ENCODE results near the gene IMMP2L.
"Not testable (repeated sequence)": the region's sequence is repeated elsewhere in the genome, so short reads cannot be mapped to it uniquely, and the experiment has no call there.

Gene IMMP2L

GRCh38 chr7:111470998-111471397 lies 91.3 kb downstream of the IMMP2L start:
- ATAC-seq (ENCODE audit: insufficient read depth, low read depth) (no peak), DNase-seq (no peak)
- Histone ChIP-seq H3K4me2 (ENCODE audit: insufficient read depth, low read length) (no peak overlapping the region), H3K36me3 (ENCODE audit: insufficient read depth, low read length) (no peaks in the 10 kb centered on the region), H3K9me3 (ENCODE audit: insufficient read depth, low read length, severe bottlenecking) (no peaks in the 10 kb centered on the region), H2AFZ (ENCODE audit: low read depth, low read length) (no peak overlapping the region), H3K27ac (ENCODE audit: low read length) (no peak overlapping the region), H3K9ac (ENCODE audit: low read depth, low read length) (no peak overlapping the region), H3K27me3 (ENCODE audit: insufficient read depth, low read length, poor library complexity) (no peaks in the 10 kb centered on the region), H3K4me1 (ENCODE audit: insufficient read depth, low read length) (no peaks in the 10 kb centered on the region), H4K20me1 (ENCODE audit: insufficient read depth, low read length) (no peaks in the 10 kb centered on the region), H3K79me2 (ENCODE audit: insufficient read depth, low read length) (no peaks in the 10 kb centered on the region), H3K4me3 (ENCODE audit: low read depth in 1 of 2, low read length in 2 of 2) (no peak overlapping the region)
- TF ChIP-seq, protein P1, sequence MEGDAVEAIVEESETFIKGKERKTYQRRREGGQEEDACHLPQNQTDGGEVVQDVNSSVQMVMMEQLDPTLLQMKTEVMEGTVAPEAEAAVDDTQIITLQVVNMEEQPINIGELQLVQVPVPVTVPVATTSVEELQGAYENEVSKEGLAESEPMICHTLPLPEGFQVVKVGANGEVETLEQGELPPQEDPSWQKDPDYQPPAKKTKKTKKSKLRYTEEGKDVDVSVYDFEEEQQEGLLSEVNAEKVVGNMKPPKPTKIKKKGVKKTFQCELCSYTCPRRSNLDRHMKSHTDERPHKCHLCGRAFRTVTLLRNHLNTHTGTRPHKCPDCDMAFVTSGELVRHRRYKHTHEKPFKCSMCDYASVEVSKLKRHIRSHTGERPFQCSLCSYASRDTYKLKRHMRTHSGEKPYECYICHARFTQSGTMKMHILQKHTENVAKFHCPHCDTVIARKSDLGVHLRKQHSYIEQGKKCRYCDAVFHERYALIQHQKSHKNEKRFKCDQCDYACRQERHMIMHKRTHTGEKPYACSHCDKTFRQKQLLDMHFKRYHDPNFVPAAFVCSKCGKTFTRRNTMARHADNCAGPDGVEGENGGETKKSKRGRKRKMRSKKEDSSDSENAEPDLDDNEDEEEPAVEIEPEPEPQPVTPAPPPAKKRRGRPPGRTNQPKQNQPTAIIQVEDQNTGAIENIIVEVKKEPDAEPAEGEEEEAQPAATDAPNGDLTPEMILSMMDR (IDR thresholded peaks at IDR 0.05; ENCODE audit: borderline replicate concordance, extremely low read depth, low read length, poor library complexity, severe bottlenecking) = no peak
- TF ChIP-seq EZH2 (IDR thresholded peaks at IDR 0.05; ENCODE audit: borderline replicate concordance, low read depth, low read length, severe bottlenecking) = no peak

DNA sequence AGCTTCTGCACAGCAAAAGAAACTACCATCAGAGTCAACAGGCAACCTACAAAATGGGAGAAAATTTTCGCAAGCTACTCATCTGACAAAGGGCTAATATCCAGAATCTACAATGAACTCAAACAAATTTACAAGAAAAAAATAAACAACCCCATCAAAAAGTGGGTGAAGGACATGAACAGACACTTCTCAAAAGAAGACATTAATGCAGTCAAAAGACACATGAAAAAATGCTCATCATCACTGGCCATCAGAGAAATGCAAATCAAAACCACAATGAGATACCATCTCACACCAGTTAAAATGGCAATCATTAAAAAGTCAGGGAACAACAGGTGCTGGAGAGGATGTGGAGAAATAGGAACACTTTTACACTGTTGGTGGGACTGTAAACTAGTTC lies 92.4 kb downstream of the IMMP2L start:
- not testable (repeated sequence) for H2AFZ ChIP-seq (ENCODE audit: low read depth, low read length); H3K9me3 ChIP-seq (ENCODE audit: insufficient read depth, low read length, severe bottlenecking); H3K27ac ChIP-seq (ENCODE audit: low read length); H3K79me2 ChIP-seq (ENCODE audit: insufficient read depth, low read length); ATAC-seq (ENCODE audit: insufficient read depth, low read depth); H3K36me3 ChIP-seq (ENCODE audit: insufficient read depth, low read length); H3K4me1 ChIP-seq (ENCODE audit: insufficient read depth, low read length); H3K9ac ChIP-seq (ENCODE audit: low read depth, low read length); H3K27me3 ChIP-seq (ENCODE audit: insufficient read depth, low read length, poor library complexity); DNase-seq; H4K20me1 ChIP-seq (ENCODE audit: insufficient read depth, low read length); H3K4me2 ChIP-seq (ENCODE audit: insufficient read depth, low read length); H3K4me3 ChIP-seq (ENCODE audit: low read depth in 1 of 2, low read length in 2 of 2)

DNA sequence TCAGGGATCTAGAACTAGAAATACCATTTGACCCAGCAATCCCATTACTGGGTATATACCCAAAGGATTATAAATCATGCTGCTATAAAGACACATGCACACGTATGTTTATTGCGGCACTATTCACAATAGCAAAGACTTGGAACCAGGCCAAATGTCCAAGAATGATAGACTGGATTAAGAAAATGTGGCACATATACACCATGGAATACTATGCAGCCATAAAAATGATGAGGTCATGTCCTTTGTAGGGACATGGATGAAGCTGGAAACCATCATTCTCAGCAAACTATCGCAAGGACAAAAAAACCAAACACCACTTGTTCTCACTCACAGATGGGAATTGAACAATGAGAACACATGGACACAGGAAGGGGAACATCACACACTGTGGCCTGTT lies 96.5 kb downstream of the IMMP2L start:
- not testable (repeated sequence) for H3K79me2 ChIP-seq (ENCODE audit: insufficient read depth, low read length); H2AFZ ChIP-seq (ENCODE audit: low read depth, low read length); H3K4me3 ChIP-seq (ENCODE audit: low read depth in 1 of 2, low read length in 2 of 2); H3K27ac ChIP-seq (ENCODE audit: low read length); H3K4me1 ChIP-seq (ENCODE audit: insufficient read depth, low read length); H4K20me1 ChIP-seq (ENCODE audit: insufficient read depth, low read length); H3K9me3 ChIP-seq (ENCODE audit: insufficient read depth, low read length, severe bottlenecking); DNase-seq; H3K27me3 ChIP-seq (ENCODE audit: insufficient read depth, low read length, poor library complexity); H3K4me2 ChIP-seq (ENCODE audit: insufficient read depth, low read length); H3K9ac ChIP-seq (ENCODE audit: low read depth, low read length); H3K36me3 ChIP-seq (ENCODE audit: insufficient read depth, low read length); ATAC-seq (ENCODE audit: insufficient read depth, low read depth)

- TF ChIP-seq, protein P1 (IDR thresholded peaks at IDR 0.05; ENCODE audit: borderline replicate concordance, extremely low read depth, low read length, poor library complexity, severe bottlenecking) = no peak
- no peak for TF ChIP-seq EZH2 (IDR thresholded peaks at IDR 0.05; ENCODE audit: borderline replicate concordance, low read depth, low read length, severe bottlenecking)
- Histone ChIP-seq H3K9ac (ENCODE audit: low read depth, low read length) (no peak overlapping the region), H3K4me2 (ENCODE audit: insufficient read depth, low read length) (no peak overlapping the region), H4K20me1 (ENCODE audit: insufficient read depth, low read length) (no peaks in the 10 kb centered on the region), H2AFZ (ENCODE audit: low read depth, low read length) (no peak overlapping the region), H3K9me3 (ENCODE audit: insufficient read depth, low read length, severe bottlenecking) (no peaks in the 10 kb centered on the region), H3K27ac (ENCODE audit: low read length) (no peak overlapping the region), H3K79me2 (ENCODE audit: insufficient read depth, low read length) (no peaks in the 10 kb centered on the region), H3K27me3 (ENCODE audit: insufficient read depth, low read length, poor library complexity) (no peaks in the 10 kb centered on the region), H3K4me1 (ENCODE audit: insufficient read depth, low read length) (no peaks in the 10 kb centered on the region), H3K4me3 (ENCODE audit: low read depth in 1 of 2, low read length in 2 of 2) (no peak overlapping the region), H3K36me3 (ENCODE audit: insufficient read depth, low read length) (no peaks in the 10 kb centered on the region)
- ATAC-seq (ENCODE audit: insufficient read depth, low read depth) (no peak), DNase-seq (no peak)
These were observed 101.6 kb downstream of the IMMP2L start for GRCh38 chr7:111460695-111461094.
